NCI-H2227 treated with DMSO at 0.1 percent for 48 hours (cell line): ENCODE results near the gene AMBN.

Experiments
- DNase-seq: peaks from one replicate; lab custom pipeline; 2025; lab: John Stamatoyannopoulos, UW

The AMBN gene, protein sequence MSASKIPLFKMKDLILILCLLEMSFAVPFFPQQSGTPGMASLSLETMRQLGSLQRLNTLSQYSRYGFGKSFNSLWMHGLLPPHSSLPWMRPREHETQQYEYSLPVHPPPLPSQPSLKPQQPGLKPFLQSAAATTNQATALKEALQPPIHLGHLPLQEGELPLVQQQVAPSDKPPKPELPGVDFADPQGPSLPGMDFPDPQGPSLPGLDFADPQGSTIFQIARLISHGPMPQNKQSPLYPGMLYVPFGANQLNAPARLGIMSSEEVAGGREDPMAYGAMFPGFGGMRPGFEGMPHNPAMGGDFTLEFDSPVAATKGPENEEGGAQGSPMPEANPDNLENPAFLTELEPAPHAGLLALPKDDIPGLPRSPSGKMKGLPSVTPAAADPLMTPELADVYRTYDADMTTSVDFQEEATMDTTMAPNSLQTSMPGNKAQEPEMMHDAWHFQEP

DNA sequence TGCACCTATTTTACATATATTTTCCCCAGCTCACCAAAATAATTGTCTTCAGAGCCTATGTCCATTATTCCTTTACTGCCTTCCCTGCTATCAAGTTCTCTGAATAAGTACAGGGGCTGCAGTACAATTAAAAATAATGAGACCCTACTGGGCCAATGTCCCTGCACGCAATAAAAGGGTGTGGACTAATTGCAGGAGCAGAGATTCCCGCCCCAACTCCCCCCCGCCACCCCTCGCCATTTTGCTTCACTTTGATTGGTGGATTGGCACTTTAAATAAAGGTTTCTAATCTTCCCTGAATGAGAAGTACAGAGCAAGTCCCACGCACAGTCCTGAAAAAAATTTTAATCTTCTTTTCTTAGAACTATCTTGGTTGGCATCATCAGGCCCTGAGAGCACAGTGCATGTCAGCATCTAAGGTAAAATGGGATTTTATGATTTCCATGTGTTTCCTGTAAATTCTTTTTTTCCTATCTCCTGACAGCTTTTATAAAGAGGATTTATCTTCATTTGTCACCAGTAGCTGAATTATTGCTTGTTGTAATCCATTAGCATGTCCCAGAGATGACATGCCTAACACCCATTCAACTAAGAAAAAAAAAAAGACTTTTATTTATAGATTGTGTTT lies at the start of gene AMBN:
TSS of gene AMBN (plus strand) at position 302 of the 628 bp plus-strand sequence. CDS start at position 405, 103 bp downstream.
- DNase-seq, result no peak

DNA sequence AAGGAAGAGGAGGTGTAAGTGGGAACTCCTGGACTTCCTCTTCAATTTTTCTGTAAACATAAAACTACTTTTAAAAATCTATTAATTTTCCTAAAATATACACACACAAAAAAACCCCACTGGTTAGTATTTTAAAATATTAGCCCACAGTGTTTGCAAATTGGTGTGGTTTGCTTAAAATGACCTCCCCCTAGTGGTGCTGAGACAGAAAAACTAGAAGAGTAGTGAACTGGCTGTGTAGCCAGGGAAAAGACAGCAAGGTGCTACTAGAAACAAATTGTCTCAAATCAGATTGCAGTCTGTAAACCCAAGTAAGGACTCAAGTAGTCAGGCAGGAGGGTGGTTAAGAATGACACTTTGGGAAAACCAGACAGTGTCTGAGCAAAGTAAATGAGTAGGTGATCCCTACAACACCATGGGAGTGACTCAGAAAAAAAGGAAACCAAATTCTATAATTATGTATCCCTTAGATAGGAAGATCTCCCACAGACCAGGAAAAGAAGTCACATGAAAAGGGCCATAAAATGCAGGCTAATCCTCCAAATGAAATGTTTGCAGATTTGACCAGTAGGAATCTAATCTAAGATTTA lies 47.7 kb upstream of the AMBN start:
- DNase-seq, result no peak

DNA sequence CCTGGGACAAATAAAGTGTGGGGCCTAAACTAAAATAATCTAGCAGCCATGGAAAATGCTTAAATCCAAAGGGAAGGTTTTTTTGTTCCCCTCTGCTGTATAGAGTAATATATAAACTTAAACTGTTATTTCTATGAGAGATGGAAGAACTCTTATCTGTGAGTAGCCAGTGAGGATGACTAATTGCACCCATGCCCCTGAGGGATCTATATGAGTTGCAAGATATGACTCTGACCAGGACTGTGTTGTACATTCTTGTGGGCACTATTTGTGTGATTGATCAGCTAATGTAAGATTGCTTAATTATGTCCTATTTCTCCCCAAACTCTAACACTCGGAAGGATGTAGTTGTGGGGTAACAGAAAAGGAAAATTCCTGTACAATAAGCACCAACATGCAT lies 35.2 kb upstream of the AMBN start:
- no peak for DNase-seq

DNA sequence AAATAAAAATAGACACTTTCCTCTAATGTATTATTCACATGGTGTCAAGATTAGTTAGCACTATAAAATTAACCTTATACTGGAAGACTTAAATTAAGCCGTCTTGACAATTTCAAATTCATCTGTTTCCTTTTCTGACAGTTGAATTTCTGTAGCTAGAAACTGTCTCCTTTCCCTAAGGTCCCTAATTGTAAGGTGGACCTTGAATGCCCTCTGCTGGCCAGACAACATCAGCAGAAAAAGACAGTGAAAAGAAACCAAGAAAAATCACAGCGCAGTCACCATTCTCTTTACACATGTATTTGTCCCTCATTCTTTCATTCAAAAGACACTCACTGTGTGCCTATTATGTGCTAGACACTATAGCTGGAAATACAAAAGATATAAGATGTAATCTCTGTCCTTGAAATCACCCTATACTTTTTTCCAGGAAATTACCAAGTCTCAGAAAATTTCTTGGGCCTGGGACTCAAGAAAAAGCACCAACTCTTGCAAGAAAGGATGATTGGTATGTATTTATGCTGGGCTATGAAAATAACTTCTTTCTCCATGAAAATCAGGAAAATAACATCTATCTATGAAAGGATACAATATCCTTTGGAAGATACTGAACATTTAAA lies 32.7 kb upstream of the AMBN start:
- DNase-seq, result no peak

DNA sequence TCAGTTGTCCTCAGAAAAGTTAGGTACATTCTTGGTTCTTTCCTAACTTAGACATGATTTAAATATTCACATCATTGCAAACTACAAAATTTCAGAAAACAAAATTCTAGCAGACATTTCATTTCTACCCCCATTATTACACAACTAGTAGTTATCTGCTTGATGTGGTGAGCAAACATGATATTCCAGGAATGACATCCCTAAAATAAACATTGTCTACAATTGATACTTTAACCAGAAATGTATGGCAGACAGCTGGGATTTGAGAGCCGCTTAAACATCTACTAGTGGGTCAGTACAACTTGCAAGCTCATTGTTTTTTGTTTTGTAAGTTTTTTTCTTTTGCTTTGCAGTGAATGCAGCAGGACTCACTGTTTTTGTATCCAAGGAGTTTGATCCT lies 32.1 kb upstream of the AMBN start:
- DNase-seq, result no peak

DNA sequence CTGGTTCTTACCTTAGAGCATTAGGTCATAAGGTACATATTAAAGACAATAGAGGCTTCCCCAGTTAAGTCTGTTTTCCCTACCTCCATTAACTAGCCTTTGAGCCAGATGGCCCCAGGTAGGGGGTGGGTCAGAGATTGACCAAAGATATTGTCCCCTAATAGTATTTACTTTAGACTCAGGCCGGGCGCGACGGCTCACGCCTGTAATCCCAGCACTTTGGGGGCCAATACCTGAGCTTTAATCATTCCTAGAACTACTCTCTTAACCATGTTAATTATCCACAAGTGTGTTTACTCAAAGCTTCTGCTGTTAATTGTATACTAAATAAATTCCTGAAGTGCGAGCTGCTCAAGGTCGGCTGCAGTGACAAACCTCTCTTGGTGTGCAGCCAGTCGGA lies 28.0 kb upstream of the AMBN start:
- DNase-seq, result no peak

DNA sequence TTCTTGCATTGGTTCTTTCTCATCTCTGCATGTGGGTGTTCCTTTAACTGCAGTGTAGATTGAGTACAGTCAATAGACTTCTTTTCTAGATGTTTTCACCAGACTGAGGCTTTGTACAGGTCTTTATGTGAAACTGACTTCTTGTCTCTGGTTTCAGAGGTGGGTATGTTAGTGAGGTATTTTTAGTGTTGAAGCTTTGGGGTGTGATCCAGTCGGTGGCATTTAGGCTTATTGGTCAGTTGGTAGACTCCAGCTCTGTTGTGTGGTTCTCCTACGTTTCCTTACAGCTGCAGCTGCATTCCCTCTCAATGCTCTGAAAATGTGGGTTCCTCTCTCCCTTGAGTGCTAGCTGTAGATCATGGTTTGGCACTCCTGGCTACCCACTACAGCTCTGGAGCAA lies 21.3 kb upstream of the AMBN start:
- DNase-seq, result no peak

DNA sequence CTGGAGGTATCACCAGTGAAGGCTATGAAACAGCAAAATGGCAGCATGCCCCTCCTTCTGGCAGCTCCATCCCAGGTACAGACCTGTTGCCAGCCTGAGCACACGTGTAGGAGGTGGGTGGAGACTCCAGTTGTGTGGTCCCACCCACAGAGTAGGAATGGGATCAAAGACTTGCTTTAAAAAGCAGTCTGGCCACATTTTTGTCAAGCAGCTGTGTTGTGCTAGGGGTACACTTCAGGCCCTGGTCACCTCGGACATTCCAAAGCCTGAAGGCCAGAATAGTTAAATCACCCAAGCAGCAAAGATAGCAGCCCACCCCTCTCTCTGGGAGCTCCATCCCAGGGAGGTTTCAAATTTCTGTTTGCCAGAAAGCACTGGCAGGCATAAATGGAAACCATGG lies 20.3 kb upstream of the AMBN start:
- no peak for DNase-seq

DNA sequence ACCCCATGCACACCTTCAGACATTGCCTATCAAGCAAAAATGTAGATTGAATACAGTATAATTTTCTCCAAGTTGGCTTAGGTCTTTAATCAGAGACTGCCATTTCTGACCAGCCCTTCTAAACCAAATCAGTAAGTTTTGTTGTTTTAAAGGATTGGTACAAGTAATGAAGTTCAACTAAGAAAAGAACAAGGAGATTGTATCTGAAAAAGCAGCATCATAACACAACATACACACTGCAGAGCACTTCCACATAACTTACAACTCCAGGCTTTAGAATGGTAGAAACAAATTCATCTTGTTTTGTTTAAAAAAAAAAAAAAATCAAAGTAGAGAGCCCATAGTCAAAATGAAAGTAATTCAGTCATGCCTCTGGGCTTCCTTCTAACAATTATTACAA lies 16.1 kb upstream of the AMBN start:
- no peak for DNase-seq

DNA sequence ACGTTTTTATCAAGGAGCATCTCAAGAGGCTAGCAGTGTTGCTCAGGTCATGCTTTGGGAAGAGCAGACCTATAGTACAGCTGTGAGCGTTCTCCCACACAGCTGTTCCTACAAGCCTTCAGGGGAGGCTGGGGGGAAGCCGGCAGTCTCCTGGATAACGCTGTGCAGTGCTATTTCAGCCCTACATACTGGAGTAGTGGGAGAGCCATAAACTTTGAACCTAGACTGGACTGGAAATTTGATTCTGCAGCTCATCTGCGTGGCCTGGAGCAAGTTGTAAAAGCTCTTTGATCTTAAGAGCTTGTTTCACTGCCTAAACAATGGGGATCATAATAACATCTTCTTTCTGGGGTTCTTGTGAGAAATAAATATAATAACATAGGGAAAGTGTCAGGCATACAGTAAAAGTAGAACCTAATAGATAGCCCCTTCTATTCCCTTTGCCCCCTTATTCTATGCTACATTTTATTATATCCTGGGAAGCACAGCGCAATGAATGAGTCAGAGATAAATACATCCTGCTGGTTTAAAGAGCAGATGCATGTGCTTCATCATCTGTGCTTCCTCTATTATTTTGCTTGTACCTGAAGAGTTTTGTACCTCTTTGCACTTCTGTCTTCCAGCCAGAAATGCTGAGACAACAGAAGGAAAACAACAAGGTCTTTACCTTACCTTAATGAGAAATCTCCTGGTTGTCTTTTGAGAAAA lies 14.7 kb upstream of the AMBN start:
- DNase-seq, result no peak

DNA sequence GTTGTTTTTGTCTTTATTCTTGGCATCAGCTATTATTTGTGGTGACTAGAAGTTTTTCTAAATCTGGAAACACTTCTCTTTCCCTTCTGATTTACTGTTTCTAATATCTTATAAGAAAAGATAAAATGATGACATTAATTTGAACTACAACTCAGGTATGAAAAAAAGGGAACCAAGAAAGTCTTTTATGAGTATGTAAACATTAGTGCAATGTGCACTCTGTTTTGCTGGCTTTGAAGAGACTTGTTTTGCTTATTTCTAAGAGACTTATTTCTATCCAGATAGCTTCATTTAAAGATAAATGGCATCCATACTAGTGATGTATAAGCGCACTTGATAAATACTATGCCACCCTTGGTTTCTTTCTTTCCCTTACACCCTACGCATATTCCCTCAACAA lies 10.1 kb upstream of the AMBN start:
- no peak for DNase-seq

DNA sequence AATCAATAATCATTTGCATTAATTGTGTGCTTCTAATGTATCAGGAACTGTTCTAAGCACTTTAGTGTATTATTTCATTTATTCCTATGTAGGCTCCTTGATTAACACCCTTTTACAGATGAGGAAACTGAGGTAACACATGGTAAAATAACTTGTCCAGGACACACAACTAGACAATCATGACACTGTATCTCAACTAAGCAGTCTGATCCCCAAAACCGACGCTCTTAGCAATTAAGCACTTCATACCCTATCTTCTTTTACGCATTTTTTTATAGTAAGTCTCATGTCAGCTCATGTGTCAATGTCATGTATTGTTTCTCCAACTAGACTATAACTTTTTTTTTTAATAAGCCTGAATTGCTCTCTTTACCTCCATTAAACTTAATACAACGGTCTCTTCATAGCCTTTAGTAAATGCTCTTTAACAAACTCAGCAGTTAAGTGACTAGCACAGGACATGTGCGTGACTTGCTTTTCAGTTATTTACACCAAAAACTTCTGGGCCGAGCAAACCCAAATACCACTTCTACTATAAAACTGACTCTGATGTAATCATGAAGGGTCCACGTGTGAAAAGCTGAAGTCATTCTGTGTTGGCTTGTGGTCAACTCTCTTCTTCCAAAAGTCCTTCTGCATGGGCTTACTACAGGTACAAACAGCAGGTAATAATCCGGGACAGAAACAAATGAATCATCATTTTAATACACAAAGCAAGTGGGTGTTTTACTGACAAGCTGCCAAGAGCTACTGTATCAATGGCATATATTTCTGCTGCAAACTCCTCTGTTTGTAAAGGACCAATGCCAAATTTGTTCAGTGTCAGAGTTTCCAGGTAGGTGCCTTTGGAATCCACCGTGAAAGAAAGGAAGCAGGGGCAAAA lies 7.9 kb upstream of the AMBN start:
- no peak for DNase-seq

DNA sequence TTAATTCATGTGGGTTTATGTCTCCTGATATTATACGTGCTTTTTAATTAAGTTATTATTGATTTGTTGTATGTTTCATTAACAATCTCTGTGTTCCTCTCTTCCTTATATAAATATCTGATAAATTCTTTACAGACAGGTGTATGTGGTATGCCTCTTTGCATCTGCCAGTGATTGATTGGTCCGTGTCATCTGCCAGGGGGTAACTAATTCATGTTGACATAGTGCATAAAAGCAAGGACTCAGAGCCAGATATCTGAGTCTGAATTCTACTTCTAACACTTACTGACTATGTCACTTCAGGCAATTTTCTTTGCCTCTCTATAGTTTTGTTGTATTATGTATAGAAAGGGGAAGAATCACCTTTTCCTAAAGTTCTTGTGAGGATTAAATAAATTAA lies 5.2 kb upstream of the AMBN start:
- DNase-seq, result no peak

DNA sequence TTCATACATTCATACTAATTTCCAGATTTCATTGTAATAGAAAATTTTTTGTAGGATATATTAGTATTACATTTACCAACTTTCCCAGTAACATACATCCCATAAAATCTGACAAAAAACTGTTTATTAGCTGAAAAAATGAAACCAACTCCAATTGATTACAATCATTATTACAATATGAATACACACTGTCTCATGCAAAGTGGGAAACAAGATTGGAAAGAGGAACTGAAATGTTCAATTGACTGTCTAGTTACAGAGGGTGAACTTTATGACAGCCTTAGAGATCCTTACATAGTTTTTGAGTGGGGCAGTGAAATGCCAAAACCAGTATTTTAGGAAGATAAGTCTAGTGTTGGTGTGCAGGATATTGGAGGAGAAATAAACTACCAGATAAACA lies 2.3 kb upstream of the AMBN start:
- DNase-seq, result no peak

DNA sequence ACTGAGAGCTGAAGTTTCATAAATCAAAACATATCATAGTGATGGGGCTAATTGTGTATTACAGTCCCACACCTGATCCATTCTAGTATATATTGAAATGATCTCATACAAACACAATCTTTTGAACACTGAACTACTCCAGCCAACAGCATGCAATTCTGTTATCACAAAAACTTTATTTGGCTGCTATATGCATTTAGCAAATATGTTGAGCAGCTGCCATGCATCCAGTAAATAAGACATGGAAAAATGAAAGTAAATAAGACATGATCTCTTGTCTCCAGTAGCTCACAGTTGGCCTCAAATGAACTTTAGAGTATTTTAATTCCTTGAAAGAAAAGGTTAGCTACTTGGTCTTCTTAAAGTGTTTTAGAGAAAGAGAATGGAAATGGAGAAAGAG lies 2.1 kb downstream of the AMBN start:
- no peak for DNase-seq

DNA sequence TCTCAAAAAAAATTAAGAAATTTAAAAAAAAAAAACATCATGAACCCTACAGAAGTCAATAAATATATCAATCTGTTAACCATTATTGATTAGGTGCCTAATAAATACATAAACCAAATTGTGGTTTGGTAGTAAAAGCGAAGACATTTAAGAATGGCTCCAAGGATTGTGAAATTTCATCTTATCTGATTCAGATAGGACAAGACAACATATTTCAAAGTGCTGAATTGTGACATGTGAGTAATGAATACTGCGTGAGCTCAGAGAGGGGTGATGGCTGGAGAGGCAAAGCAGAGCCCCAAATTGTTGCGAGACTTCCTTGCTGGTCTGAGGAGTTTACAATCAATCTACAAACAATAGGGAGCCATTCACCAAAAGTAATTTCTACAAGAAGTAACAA lies 8.2 kb downstream of the AMBN start:
- DNase-seq, result no peak

DNA sequence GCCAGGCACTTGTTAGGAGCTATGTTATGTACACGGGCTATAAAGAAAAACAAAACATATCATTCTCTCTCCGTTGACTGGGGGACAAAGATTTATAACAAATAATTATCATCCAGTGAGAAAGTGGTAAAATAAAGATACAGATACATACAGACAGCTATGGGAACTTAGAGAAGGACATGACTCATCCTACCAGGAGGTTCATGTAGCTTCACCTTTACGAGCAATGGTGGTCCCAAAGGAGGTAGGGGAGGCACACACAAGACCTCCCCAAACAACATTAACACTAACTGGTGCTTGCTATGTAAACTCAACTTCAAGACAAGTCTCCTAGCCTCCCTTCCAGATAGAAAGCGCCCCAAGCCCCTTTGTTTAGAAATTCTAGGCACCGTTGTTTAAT lies 8.9 kb downstream of the AMBN start:
- DNase-seq, result no peak

DNA sequence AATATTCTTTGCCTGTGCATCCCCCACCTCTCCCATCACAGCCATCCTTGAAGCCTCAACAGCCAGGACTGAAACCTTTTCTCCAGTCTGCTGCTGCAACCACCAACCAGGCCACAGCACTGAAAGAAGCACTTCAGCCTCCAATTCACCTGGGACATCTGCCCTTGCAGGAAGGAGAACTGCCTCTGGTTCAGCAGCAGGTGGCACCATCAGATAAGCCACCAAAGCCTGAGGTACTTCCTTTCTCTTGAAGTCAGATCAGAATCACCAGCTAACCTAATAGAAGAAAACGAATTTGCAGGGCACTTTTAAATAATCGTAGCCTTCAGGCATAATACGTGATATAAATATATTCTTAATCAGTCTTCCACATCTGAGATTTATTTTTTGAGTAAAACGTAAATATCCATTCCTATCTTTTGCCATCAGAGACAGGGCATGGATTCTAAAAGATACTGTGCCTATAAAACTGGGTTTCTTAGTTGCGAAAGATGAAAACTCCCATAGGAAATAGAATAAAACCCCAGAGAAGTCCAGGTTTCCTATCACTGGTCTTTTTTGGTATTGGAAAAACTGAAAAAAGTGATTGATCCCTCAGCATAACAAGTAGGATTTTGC lies 9.5 kb downstream of the AMBN start:
- DNase-seq, result peak; percentile 18

DNA sequence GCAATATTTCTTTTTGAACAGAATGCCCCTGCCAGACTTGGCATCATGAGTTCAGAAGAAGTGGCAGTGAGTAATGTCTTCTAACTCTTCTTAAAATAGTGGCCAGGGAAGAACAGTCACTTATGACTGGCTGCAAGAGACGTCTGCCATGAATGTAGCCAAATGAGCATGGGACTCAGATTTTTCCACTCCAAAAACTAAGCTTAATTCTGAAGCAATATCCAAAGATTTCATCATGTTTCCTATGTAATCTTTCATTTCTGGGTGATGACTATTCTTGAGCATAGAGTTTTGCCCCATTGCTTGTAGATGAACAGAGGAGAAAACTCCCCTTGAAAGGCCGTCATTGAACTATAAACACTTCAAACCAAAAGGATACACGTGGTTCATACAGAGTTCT lies 11.8 kb downstream of the AMBN start:
- DNase-seq, result no peak

DNA sequence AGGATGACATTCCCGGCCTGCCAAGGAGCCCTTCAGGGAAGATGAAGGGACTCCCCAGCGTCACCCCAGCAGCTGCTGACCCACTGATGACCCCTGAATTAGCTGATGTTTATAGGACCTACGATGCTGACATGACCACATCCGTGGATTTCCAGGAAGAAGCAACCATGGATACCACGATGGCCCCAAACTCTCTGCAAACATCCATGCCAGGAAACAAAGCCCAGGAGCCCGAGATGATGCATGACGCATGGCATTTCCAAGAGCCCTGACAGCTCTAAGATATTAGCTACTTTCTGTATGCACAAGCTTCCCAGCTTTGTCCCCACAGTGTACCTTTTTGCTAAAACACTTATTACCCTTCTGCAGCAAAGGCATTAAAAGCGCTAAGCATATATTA lies 14.4 kb downstream of the AMBN start:
- no peak for DNase-seq

DNA sequence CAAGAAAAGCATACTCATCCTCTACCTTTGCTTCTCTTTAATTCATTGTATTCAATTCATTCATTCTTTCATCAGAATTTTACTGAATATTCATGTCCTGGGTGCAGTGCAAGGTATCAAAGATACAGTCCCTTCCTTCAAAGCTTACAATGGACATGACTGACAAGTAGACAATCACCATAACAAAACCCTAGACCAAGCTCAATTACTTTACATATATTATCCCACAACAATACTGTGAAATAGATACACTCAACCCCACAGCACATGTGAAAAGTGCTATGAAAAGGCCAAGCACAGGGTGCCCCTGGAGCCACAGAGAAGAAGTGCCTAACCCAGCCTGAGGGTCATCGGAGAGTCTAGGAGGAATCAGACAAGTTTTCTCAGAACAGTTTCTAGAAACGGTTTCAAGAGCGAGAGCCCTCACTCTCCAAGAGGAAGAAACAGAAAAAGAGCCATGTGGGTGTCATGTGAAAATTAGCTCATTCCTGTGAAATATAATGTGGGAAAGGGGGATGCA lies 15.3 kb downstream of the AMBN start:
- no peak for DNase-seq
